Dermis microvascular lymphatic vessel endothelial cell (primary cell): ENCODE measurements around the gene STAP2. TPM values are rescaled to one million over a fixed set of nuclear protein-coding genes. Genes with fewer than 3 reads are reported as not detected.
"Not testable (repeated sequence)": the region's sequence is repeated elsewhere in the genome, so short reads cannot be mapped to it uniquely, and the experiment has no call there.

Experiments used
- DNase-seq, 2 donors: peaks; one replicate each; pipeline versions ENCODE4 v3.0.0 to v3.0.0-alpha.2; 2010; ENCODE audit warnings: low read depth in 2 of 2
- total RNA-seq: library from RNA; depleted of rRNA; stranded (reverse); fragments of >200 nt; gene quantifications from 2 replicates; pipeline ENCODE4 v1.2.1, GENCODE V29; 2014

Gene STAP2
- total RNA-seq, 1 donor from 2014 or later: 28.5 TPM

- DNase-seq: no peak
These were observed 38.0 kb downstream of the STAP2 start for GRCh38 chr19:4300589-4300988.

- no peak for DNase-seq
These were observed 39.6 kb downstream of the STAP2 start for GRCh38 chr19:4298810-4299550.

- DNase-seq: no peak
These were observed 40.5 kb downstream of the STAP2 start for GRCh38 chr19:4297901-4298809.

- DNase-seq: no peak
These were observed 42.5 kb downstream of the STAP2 start for GRCh38 chr19:4295972-4296771.

GRCh38 chr19:4294389-4294788, 44.2 kb downstream of the STAP2 start:
- no peak for DNase-seq

GRCh38 chr19:4292515-4292914, 46.1 kb downstream of the STAP2 start:
- DNase-seq: no peak

GRCh38 chr19:4291184-4291732, 47.4 kb downstream of the STAP2 start:
- DNase-seq: no peak

- DNase-seq: no peak
These were observed 50.4 kb downstream of the STAP2 start for GRCh38 chr19:4288091-4288777.

GRCh38 chr19:4286141-4286540, 52.5 kb downstream of the STAP2 start:
- DNase-seq: not testable (repeated sequence)

GRCh38 chr19:4284974-4285373, 53.7 kb downstream of the STAP2 start:
- no peak for DNase-seq

- DNase-seq: peak in 1 of 2 donors; percentile 17
These were observed 54.3 kb downstream of the STAP2 start for GRCh38 chr19:4284176-4284958.

- DNase-seq: no peak
These were observed 58.9 kb downstream of the STAP2 start for GRCh38 chr19:4279530-4280422.

- no peak for DNase-seq
These were observed 59.4 kb downstream of the STAP2 start for GRCh38 chr19:4279267-4279529.

- no peak for DNase-seq
These were observed 60.0 kb downstream of the STAP2 start, which contains the start of gene SHD for GRCh38 chr19:4278419-4279266. Gene SHD (plus strand): TSS chr19:4279266. CDS start chr19:4280064, 798 bp downstream.

GRCh38 chr19:4278010-4278409, 60.6 kb downstream of the STAP2 start:
- no peak for DNase-seq

- no peak for DNase-seq
These were observed 61.4 kb downstream of the STAP2 start for GRCh38 chr19:4277191-4277696.

- not testable (repeated sequence) for DNase-seq
These were observed 64.3 kb downstream of the STAP2 start for GRCh38 chr19:4274321-4274686.
